GM21423 (cell line): Measurements from ENCODE around the gene HRK.

Source experiments
- ATAC-seq: cut with Tn5 transposase; IDR thresholded peaks from one replicate; pipeline ENCODE4 v1.9.1; 2021; ENCODE audit warnings: mild to moderate bottlenecking, moderate library complexity; ENCODE audit not compliant: unreplicated experiment

The HRK gene

DNA sequence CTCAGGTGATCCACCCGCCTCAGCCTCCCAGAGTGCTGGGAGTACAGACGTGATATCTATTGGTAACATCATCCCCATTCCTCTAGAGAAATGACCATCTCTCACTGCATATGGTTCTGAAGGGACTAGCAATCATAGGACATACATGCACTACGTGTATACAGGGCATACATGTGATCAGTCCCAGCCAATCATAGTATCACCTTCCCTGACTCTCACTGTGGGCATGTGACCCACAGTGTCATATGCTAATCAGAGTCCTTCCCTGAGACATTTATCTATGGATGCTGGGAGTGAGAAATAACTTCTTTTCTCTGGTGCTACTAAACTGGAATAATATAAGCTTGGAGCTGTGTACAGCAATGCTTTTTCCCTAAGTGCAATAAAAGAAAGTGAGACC is 17.4 kb upstream of the HRK start:
- no peak for ATAC-seq

DNA sequence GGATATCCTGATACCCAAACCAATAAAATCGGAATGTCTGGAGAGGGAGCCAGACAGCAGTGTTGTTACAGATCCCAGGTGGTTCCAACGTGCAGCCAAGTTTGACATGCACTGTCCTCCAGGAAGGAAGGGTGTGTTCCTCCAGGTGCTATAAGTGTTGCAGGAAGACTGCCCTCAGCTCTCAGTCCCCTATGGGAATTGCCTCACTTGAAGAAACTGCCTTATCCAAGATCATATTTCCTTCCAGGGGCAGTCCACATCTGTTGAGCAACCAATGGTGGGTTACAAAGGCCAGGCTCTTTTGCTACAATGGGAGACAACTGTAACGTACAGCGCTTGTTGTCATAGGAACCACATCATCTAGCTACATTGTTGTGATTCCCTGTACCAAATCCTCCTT is 16.2 kb upstream of the HRK start:
- ATAC-seq = no peak

DNA sequence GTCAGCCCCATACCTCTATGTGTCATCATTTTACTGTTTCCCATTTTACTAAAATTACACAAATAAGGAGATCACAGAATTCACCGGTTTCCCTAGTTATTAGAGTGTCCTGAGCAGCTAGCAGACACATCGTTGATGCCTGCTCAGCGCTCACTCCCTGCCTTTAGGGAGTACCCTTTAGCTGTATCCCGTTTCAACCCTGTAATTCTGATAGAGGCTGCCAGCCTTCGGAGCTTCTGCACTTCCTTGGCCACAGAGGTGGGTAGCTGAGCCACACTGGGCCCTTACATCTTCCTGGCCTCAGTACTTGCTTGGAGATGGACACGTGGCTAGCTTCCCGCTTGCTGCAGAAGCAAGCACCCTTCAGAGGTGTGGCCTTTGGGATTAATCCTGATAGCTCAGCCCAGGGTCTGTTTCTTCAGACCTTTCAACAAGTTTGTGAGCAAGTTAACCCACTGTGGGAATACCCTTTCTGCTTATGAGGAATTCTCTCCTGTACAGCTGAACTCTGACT is 15.2 kb upstream of the HRK start:
- no peak for ATAC-seq

DNA sequence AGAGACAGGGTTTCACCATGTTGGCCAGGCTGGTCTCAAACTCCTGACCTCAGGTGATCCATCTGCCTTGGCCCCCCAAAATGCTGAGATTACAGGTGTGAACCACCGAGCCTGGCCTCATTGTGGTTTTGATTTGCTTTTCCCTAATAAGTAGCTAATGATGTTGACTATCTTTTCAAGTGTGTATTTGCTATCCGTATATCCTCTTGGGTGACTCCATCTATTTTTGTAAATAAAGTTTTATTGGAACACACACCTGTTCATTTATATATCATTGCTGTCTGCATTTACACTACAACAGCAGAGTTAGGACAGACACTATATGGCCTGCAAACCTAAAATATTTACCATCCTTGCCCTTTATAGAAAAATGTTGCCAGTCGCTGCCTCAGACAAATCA is 13.7 kb upstream of the HRK start:
- no peak for ATAC-seq

DNA sequence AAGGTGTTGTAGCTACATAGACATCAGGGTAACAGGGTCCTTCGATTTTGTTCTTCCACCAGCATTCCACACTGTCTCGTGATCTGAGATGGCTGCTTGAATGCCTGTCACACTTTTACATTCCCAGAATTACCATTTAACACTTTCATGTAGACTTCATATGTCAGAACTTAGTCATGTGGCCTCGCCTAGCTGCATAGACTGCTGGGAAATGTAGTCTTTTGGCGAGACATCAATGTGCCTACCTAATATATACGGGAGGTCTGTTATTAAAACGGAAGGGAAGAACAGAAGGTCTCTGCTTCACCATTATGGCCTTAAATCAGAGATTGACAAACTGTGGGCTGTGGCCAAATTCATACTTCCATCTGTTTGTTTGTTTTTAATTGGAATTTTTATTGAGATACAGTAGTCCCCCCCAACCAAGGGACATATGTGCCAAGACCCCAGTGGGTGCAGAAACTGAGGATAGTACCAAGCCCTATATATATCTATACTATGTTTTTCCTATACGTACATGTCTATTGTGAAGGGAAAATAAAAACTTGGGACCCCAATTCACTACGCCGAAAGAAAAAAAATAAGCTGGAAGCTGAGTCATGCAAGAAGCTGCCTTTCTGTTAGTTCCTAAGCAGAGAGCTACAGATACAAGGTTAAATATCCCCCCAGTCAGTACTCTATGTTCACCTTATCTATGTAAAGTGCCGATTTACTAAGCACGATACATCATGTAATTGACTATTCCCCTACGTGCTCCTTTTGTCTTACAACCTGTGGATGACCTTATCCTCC is 11.3 kb upstream of the HRK start:
- no peak for ATAC-seq

DNA sequence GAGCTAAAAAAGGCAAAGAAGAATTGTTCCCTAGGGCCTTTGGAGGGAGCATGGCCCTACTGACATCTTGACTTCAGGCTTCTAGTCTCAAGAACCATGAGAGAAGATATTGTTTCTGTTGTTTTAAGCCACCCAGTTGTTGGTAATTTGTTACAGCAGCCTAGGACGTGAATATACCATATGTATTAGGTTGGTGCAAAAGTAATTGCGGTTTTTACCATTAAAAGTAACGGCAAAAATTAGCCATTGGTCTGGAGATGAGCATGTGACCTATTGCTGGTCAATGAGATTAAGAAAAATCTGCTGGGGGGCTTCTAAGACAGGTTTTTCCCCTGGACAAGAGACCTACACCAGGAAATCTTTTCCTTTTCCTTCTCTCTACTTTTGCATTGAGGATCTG is 9.8 kb upstream of the HRK start:
- ATAC-seq = no peak

DNA sequence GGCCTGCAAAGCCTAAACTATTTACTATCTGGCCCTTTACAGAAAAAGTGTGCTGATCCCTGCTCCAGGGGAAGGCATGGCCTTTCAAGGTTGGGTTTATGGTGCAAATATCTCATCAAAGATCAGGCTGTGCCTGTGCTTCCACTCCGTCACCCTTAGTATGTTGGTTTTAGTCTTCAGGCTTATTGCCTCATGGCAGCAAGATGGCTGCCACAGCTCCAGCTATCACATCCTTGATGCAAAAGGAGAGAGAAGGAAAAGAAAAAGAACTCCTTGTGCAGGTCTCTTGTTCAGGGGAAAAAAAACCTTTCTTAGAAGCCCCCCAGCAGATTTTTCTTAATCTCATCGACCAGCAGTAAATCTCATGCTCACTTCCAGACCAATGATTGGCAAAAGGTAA is 9.1 kb upstream of the HRK start:
- ATAC-seq = no peak

DNA sequence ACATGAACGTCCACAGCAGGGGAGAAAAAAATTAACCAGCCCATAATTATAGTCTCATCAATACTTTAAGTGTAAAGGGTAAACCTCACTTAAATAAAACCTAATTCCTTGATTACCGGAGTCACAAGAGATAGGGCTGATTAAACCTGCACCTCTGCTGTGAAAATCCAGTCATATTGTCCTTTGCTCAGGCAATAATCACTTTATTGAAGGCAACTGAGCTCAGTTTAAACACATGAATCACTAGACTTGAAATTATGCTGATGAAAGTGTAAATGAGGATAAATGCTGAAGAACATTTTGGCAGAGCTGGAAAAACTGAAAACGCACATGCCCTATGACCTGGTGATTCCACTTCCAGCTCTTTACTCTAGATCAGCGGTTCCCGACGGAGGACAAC is 6.7 kb upstream of the HRK start:
- no peak for ATAC-seq

DNA sequence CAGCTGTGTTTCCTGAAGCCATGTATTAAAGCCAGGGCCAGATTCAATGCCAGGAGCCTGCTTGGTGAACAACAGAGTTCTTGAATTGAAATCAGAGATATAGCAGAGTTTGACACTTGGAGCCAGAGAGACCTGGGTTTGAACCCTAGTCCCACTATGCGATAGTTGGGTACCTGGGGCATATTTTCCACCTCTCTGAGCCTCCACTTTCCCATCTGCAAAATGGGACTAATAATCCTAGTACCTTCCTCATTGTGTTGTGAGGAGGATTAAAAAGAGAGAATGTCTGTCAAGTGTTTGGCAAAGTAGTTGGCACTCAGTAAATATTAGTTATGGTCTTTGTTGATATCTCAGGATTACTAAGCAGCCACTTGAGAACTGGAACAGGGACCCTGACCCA is 6.0 kb upstream of the HRK start:
- ATAC-seq = no peak

DNA sequence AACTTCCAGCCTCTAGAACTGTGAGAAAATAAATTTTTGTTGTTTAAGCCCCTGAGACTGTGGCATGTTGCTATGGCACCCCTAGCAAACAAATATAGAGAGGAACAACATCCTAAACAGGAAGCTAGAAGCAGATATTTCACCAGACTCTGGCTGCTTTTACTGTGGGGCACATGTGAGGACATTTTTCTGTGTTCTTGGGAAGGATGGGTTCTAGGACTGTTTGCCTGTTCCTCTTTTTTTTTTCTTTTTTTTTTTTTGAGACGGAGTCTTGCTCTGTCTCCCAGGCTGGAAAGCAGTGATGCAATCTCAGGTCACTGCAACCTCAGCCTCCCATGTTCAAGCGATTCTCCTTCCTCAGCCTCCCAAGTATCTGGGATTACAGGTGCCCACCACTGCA is 4.2 kb upstream of the HRK start:
- ATAC-seq = no peak

DNA sequence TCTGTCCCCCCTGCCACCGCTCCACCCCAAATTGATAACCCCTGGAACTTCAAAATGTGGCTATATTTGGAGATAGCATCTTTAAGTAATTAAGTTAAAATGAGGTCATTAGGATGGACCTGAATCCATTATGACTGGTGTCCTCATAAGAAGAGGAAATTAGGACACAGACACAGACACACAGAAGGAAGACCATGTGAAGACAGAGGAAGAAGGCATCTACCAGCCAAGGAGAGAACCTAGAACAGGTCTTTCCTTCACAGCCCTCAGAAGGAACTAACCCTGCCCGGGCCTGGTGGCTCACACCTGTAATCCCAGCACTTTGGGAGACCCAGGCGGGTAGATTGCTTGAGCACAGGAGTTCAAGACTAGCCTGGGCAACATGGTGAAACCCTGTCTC is 3.6 kb upstream of the HRK start:
- no peak for ATAC-seq

DNA sequence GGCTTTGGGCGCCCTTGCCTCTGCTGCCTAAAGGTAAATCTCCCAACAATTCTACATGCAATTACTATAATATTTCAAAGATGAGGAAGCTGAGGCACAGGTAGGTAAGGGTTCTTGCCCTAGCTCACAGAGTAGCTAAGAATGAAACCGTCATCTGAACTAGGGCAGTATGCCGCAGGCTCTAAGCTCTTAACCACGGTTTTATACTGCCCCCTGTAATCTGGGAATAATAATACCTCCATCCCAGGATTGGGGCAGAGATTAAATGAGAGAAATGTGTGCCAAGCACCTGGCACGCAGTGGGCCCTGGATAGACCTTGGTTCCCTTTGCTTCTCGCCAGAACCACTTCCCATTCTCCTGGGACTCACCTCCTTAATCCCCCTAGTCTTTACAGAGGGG is 1.5 kb upstream of the HRK start:
- ATAC-seq = no peak

DNA sequence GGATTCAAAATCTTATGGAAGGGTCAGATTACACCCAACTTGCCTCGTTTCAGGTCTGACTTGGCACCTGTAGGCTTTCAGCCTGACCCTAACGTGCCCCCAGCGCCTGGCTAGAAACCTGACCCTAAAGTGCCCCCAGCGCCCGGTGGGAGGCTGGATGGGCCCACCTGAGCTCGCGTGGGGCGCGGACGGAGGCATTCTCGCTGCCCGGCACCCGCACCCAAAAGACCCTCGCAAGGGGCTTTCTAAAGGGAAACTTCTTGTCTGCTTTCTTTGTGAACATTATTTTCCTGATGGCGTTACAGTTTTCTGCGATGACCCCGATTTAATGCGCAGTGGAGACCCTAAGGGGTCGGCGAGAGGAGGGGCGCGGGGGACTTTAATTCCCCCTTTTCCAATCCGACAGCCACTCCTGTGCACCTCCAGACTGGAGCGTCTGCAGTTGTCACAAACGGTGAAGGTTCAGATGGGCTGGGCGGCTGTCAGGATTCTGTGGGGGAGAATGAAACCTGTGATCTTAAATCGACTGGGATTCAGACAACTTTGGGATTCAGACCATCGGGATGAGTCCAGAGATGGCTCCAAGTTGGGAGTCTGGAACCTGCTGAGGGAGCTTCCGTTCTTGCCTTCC is 751 bp upstream of the HRK start:
- no peak for ATAC-seq

DNA sequence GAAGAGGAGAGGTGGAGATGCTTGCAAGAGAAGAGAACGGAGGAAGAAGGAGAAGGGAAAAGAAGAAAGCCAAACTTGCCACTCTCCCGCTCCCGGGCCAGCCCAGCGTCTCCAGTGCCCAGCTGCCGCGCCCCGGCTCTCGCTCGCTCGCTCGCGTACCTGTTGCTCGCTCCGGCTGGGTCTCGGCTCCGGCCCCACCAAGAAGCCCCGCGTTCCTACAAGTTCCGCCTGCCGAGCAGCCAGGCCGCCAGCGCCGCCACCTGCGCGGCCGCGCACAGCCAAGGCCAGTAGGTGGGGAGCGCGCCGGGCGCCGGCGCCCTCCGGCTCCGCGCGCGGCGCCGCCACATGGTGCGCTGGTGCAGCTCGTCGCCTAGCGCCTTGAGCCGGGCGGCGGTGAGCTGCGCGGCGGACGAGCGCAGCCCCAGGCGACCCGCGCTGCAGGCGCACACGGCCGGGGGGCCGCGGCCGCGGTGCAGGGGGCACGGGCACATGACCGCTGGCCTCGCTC is 370 bp downstream of the HRK start:
- peak; percentile 60 for ATAC-seq

DNA sequence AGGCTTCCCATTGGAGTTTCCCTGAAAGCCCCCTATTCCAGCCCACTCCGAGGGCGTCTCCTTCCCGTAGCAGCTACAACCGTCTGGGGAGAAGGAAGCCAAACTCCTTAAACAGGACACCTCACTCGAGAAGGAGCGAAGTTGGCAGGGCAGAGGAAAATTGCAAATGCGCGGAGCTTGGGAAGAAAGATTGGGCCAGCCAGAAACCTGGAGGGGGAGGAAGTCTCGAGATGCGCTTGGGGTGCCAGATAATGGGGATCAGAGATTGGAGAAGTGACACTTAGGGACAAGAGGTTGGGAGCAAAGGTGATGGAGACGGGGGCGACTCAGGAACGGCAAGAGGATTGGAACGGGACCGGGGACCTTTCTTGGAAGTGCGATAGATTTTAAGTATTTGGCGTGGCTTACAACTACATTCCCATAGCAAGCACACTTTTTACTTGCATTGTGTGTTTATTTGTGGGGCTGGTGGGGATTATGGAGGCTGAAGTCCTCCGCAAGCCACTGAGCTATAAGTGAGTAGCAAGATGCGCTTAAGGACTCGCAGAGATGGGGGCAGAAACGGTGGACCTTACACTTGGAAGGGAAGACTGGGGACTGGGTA is 926 bp downstream of the HRK start:
- ATAC-seq = no peak

DNA sequence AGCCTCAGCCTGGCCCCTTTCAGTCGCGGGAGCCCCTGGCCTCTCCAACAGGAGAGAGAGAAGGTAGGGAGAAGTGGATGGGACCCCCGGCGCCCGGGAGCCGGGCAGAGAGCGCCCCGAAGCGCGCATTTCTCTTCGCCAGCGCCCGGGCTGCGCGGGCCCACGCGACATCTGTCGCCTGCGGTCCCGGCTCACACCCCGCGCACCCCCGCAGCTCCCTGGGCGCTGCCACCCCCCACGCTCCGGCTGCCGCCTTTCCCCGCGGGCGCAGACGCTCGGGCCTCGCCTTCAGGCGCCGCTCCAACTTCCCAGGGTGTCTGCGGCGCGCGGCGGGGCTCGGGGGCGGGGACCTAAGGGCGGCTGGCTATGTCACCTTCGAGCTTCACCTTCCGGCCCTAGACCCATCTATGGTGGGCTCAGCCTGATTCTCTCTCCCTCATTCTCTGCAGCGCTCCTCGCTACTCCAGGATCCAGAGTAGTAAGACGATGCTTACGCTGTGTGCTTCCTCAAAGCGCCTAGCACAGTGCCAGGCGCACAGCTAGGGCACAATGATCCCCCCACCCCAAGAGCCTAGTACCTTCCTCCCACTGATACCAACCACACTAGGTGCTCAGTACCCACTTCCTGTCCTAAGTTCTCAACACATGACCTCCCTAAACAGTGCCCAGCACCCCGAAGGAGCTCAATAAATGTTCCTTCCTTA is 1.6 kb downstream of the HRK start:
- no peak for ATAC-seq

DNA sequence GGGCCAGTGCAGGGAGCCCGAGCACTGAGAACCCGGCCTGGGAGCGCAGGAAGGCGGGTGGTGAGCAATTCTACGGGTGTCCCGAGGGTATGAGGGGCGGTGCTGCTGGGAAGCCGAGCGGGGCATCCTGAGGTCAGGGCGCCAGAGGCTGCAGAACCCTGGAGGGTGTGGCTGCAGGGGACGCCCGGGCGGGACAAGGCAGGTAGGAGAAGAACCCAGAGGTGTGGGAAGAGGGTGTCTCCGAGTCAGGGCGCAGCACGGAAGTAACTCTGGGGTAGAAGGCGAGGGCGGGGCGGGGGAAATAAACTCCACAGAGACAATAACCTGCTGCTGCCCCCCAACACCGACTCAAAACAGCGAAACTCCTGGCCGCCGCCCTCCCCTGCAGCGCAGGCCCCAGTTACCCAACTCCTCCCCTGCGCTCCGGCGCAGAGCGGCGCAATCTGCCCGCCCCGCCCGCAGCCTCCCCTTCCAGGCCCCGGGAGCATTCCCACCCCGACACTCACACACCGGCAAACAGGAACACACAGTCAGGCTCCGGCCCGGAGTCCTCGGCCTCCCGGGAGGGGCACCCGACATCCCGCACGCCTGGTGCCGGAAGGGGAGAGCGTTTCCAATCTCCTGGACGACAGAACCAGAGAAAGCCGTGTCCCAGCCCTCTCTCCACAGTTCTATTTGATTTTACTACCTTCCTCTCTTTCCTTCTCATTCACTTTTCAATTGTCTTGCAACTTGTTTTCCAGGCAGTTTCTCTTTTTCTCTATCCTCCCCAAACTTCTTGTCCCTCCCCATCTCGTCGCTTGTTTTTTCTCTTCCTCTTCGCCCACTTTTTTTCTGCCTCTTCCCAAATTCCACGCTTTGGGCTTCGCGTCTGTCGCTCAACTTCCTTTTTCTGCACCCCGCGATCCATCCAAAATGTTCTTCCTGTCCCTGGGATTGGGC is 2.4 kb downstream of the HRK start:
- no peak for ATAC-seq

DNA sequence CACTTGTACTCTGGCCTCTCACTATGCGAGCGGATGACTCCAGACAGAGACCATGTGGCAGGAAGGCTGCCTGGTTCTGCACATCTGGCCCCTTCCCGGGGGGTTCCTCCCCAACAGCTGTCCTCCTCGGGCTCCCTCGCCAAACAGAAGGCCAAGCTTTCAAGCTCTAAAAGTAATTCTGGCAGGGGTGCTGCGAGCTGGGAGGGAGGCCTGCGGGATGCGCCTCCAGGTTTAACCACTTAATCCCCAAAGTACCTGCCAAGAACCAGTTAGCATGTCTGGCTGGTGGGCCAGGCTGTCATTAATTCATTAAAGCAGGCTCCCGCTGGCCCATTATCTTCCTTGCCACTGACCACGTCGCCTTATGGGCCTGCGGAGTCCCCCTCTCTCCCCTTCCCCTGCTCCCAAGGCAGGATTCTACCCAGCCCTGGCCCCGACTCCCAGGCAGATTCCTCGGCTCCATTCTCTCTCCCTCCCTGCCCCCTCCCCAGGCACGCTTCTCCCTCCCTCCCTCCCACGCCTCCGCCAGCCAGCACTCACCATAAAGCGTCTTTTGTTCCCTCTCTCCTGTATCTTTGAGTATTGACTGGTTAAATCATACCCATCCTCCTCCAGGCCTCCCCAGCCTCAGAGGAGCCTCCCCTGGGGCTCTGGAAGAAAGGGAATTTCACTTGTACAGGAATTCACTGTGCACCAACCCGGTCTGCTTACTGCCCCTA is 4.9 kb downstream of the HRK start:
- no peak for ATAC-seq

DNA sequence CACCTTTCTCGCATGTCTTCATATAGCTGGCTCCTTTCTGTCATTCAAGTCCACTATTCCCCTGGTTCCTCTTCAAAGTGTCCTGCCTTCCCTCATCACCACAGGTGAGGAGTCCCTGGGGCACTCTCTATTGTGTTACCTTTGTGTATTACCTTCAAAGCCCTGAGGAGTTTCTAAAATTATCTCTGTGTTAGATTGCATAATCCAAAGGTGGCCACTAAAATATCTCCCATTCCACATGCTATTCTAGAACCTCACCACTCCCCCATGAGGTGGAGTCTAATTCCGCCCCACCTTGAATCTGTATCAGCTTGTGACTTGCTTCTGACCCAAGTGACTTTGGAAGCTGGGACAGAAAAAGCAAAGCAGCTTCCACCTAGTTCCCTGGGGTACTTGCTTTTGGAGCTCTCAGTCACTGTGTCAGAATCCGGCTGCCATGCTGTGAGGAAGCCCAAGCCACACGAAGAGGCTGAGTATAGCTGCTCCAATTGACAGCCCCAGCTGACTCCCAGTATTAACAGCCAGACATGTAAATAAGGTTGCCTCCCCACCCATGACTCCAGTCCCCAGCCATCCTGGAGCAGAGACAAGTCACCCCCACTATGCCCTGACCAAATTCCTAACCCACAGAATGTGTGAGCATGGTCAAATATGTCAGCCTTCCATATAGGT is 6.8 kb downstream of the HRK start:
- no peak for ATAC-seq
